NCI-H146 treated with DMSO at 0.1 percent for 48 hours (cell line): ENCODE results near the gene RGL3.
"Not testable (repeated sequence)": the region's sequence is repeated elsewhere in the genome, so short reads cannot be mapped to it uniquely, and the experiment has no call there.

Experiments used
- DNase-seq: peaks from one replicate; lab custom pipeline; 2025; ENCODE audit not compliant: unreplicated experiment; lab: John Stamatoyannopoulos, UW

Gene RGL3

GRCh38 chr19:11448923-11449554 is 29.9 kb upstream of the RGL3 start:
- no peak for DNase-seq

GRCh38 chr19:11448410-11448809 is 29.3 kb upstream of the RGL3 start:
- DNase-seq: no peak

DNA sequence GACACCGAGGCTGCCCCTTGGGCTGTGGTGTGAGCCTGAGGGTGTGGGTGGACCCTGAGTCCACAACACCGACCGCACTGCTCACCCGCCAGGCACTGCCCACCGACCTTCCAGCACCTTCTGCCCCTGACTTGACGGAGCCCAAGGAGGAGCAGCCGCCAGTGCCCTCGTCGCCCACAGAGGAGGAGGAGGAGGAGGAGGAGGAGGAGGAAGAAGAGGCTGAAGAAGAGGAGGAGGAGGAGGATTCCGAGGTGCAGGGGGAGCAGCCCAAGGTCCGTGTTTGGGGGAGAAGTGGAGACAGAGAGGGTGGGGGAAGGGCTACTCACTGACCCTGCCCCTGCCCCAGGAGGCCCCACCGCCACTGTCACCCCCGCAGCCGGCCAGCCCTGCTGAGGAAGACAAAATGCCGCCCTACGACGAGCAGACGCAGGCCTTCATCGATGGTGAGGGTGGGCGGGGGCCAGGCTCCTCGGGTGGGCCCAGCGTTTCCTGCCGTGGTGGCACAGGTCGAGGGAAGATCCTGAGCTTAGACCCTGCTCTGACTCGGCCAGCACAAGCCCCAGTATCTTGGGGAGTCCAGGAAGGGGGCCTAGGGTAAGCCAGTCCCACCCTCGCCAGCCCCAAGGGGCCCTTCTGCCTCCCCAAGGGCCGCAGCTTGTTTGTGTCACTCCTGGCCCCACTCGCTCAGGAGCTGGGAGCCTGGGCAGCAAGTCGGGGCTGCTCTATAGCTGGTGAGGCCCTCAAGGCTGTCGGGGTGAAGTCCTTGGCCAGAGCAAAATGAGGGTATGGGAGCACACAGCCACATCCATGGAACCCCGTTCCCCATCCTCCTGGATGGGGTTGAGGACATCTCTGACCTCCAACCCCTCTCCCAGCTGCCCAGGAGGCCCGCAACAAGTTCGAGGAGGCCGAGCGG is 28.5 kb upstream of the RGL3 start:
- no peak for DNase-seq

DNA sequence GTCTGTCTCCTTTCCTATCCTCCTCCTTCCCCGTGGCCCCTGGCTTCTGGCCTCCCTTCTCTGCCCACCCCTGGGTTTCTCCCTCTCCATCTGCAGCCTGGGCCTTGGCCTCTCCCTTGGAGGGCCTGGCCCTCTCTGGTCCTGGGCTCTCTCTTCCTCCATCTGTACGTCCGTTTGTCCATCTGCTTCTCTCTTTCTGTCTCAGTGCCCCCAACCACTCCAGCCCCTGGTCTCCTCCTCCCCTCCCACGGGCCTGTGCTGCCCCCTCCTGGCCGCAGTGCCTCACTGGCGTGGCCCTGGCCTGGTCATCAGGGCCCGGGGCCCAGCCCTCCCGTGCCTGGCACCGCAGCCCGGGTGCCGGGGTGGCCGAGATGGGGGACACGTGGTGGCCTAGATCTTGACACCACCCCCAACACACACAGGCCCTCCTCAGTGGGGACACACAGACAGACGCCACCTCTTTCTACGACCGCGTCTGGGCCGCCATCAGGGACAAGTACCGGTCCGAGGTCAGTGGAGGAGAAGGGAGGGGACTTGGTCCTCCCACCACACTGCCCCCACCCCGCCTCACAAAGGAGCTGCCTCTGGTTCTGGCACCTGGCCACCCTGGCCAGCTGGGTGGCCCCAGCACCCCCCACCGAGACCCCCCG is 27.7 kb upstream of the RGL3 start:
- peak; percentile 6 for DNase-seq

DNA sequence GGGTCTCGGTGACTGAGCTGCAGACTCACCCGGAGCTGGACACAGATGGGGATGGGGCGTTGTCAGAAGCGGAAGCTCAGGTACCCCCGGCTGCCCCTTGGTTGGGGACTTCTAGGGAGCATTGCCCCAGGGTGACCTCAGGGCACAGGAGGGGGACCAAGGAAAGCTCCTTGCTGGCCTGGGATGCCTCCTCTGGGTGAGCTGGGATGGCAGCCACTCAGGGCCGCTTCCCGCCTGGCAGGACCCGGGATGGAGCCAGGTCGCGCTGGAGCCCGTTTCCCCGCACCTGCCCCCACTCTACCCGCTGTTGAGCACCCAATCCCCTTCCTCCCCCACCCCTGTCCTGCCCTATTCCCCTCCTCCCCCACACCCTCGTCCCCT is 27.1 kb upstream of the RGL3 start:
- DNase-seq: no peak

- no peak for DNase-seq
Measured at GRCh38 chr19:11445141-11445540, 26.0 kb upstream of the RGL3 start.

- no peak for DNase-seq
Measured at GRCh38 chr19:11444059-11444458, 24.9 kb upstream of the RGL3 start.

DNA sequence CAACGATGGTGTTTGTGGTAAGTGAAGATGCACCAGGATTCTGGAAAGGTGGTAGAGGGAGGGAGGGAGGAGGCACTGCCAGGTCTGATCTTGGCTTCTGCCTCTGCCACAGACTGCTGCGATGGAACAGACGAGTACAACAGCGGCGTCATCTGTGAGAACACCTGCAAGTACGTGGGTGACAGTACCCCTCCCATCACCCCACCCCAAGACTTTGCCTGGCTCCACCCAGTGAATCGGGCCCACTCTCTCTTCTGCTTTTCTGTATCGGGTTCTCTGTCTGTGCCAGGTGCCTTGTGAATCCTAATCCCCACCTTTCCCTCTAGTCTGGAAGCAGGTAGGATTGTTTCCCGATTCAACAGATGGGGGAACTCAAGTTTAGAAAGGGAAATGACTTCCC is 18.8 kb upstream of the RGL3 start:
- DNase-seq: no peak

GRCh38 chr19:11435833-11436313 is 16.8 kb upstream of the RGL3 start:
- no peak for DNase-seq

GRCh38 chr19:11435057-11435832 is 16.1 kb upstream of the RGL3 start, which contains the start of the genes ODAD3 and PRKCSH:
Gene ODAD3 (minus strand): TSS chr19:11435121. CDS start chr19:11435016, 105 bp downstream.
Gene PRKCSH (plus strand): TSS chr19:11435635. CDS start chr19:11436118, 483 bp downstream.
- peak; percentile 100 for DNase-seq

- peak; percentile 65 for DNase-seq
Measured at GRCh38 chr19:11434703-11435056, 15.6 kb upstream of the RGL3 start.

GRCh38 chr19:11433526-11433925 is 14.4 kb upstream of the RGL3 start:
- DNase-seq: not testable (repeated sequence)

DNA sequence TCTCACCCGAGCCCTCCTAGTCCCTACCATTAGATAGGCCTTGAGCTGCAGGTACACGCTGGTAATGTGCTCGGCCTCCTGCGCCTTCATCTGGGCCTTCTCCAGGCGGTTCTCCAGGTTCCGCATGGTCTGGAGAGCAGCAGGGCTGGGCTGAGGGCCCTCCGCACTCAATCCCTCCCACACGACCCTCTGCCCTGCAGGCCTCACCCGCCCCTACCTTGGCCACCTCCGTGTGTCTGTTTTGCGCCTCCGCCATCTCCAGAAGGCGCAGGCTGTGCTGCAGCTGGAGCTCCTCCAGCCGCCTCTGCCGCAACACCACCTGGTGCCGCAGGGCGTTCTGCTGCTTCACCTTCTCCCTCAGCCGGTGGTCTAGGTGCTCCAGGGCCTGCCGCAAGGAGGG is 7.5 kb upstream of the RGL3 start:
- no peak for DNase-seq

DNA sequence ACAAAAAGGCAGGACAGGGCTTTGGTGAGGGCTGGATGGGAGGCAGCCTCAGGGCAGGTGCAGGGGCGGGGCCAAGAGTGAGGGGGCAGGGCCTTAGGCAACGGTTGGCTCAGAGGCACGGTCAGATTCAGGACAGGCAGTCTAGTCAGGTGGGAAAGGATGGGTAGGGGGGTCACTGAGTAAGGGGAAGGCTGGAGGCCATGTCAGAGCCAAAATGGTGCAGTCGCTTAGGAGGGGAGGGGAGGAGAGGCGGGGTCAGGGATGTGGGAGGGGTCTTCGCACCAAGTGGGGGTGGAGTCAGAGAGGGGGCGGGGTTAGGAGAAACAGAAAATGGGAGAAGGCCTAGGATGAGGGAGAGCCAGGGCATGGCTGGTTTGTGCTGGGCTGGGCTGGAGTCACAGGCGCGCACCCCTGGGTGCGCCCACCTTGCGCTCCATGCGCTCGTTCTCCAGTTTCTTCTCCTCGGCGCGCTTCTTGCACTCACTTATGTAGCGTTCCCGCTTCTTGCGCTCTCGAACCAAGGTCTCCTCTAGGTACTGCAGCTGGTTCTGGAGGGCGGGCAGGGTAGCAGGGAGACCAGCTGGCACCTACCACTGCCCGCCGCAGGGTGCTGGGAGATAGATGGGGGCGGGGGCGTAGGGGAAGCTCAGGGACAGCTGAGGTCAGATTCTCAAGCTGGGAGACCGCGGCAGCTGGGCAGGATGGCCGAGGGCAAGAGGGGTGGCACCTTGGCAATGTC is 6.8 kb upstream of the RGL3 start:
- no peak for DNase-seq

DNA sequence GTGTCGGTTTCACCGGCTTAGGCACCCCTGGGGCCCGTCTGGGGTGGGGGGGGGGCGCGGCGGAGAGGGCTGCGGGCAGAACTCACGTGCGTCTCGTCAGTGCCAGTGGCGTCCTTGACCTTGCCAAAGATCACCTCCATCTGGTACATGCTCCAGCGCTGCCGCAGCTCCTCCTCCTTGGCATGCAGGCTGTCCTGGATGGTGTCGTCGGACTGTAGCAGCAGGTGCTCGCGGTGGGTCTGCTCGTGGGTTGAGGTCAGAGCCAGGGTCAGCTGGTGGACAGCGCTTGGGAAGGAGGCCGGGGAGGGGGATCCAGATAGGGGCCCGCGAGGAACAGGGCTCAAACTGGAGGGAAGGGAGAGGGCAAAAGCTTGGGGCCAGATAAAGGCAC is 4.7 kb upstream of the RGL3 start:
- DNase-seq: no peak

DNA sequence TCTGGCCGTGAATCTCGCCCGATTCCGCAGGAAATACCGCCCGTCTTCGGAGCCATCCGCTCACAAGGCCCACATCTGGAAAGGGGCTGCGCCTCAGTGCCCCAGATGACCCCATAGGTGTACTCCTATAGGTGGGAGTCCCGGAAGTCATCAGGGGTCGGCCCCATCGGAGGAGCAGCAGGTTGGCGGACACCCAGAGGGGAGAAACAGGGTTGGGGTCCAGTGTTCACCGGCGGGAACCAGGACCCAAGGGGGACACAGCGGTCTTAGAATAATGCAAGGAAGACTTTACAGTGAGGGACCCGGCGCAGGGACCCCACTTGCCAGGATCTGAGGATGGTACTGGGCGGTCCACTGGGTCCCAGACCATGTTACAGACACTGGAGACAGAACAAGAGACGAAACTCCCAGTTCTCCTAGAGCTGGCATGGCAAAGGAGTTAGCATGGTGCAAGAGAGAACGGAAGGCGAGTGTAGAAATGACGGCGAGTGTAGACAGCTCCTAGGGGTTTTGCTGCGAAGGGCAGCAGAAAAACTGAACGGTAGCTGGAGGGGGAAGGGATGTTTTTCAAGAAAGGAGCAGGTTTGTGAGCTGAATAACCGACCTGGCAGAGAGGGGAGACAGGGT is 4.2 kb upstream of the RGL3 start:
- no peak for DNase-seq

- DNase-seq: peak; percentile 90
Measured at GRCh38 chr19:11422163-11423065, 3.3 kb upstream of the RGL3 start.

DNA sequence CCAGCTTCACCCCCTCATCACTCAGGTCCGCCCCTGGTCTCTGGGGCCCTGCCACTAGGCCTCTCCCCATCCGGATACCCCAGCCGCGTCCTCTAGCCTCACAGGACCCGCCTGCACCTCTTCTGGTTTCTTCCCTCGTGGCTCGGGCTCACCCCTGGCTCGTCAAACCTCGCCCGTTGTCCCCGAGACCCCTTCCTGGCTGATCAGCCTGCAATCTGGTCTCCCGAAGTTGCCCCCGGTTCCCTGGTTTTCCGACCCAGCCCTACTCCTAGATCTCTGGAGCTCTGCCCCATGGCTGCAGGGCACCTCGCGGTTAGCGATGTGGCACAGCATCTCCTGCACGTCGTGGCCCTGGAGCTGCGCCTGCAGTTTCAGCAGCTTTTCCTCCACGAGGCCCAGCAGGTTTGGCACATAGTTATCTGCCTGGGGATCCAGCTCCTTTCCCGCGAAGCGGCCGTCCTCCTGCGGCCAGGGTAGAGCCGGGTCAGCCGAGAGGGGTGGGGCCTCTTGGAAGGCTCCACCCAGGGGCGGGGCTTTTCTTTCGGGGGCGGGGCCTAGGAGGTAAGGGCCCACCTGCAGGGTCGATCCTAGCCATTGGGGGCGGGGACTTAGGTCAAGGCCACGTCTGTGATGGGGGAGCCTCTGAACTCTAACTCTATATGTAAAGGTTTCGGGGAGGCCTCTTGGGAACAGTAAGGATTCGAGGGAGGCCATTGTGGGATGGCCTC is 2.4 kb upstream of the RGL3 start:
- DNase-seq: peak; percentile 90
